ENCODE results near the gene TRAPPC1. TPM values are rescaled to one million over a fixed set of nuclear protein-coding genes. Genes with fewer than 3 reads are reported as not detected.
A peak's percentile ranks its signal among the peaks of the same experiment; 100 is the strongest.

Gene TRAPPC1
- total and polyA plus RNA-seq, 2 of the 4 experiments (the other 2 are of a cell fraction): 50.4 to 303 TPM

DNA sequence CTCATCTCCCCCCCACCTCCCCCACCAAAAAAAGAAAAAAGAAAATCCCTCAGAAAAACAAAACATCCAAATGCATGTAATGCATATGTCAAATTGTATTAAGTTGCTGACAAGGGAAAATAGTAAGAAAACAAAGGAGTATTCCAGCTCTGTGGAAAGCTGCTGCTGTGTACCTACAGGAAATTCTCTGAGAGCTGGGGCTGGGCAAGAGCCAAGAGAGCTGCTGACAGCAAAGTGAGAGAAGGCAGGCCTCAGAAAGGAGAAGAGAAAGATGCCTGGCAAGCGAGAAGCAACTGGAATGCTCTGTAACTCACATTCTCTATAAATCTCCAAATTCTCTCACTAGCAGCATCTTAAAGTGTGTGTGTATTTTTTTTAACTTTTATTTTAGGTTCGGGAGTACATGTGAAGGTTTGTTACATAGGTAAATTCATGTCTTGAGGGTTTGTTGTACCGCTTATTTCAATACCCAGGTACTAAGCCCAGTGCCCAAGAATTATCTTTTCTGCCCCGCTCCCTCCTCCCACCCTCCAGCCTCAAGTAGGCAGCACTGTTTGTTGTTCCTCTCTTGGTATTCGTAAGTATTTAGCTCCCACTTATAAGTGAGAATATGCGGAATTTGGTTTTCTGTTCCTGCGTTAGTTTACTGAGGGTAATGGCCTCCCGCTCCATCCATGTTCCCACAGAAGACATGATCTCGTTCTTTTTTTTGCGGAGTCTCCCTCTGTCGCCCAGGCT lies 24.7 kb upstream of the TRAPPC1 start:
- Histone ChIP-seq H3K9me3 (ENCODE audit: control insufficient read depth, insufficient read depth, low read length) (no peaks in the 10 kb centered on the region), H2AK5ac (ENCODE audit: low read depth, low read length) (no peak overlapping the region), H3K27ac (ENCODE audit: insufficient read depth, low read length) (no peak overlapping the region), H2AFZ (replicated peaks; ENCODE audit: low read length, poor library complexity) (no peak overlapping the region), H3K4me3 (ENCODE audit: insufficient read depth, low read depth, low read length) (no peak overlapping the region), H4K5ac (ENCODE audit: low read depth, low read length) (no peak overlapping the region), H2BK20ac (ENCODE audit: low read depth, low read length) (no peak overlapping the region), H3K14ac (replicated peaks; ENCODE audit: low read depth, low read length) (no peak overlapping the region), H4K8ac (ENCODE audit: low read depth in 2 of 2, low read length in 2 of 2) (no peak overlapping the region), H2BK15ac (ENCODE audit: low read depth, low read length) (no peak overlapping the region), H3K79me1 (ENCODE audit: low read depth in 1 of 2, low read length in 2 of 2) (no peaks in the 10 kb centered on the region), H3K4ac (ENCODE audit: low read depth, low read length) (no peak overlapping the region), H2BK5ac (ENCODE audit: low read depth, low read length, poor library complexity, severe bottlenecking) (no peak overlapping the region), H4K91ac (ENCODE audit: insufficient read depth, low read depth, low read length) (no peak overlapping the region), H3K9me1 (ENCODE audit: insufficient read depth, low read length) (no peaks in the 10 kb centered on the region), H4K20me1 (ENCODE audit: insufficient read depth, low read length) (no peaks in the 10 kb centered on the region), H3K4me1 (ENCODE audit: control insufficient read depth, insufficient read depth, low read length) (no peaks in the 10 kb centered on the region), H3K9ac (ENCODE audit: low read depth, low read length) (no peak overlapping the region), H2BK120ac (ENCODE audit: low read depth, low read length) (no peak overlapping the region), H3K56ac (ENCODE audit: extremely low read depth, insufficient read depth, low read length) (no peak overlapping the region), H3K27me3 (ENCODE audit: control insufficient read depth, insufficient read depth, low read length) (peaks cover 4% of the 10 kb centered on the region), H3K4me2 (ENCODE audit: low read depth, low read length) (no peak overlapping the region), H3K18ac (ENCODE audit: low read depth, low read length) (no peak overlapping the region), H3K36me3 (ENCODE audit: control insufficient read depth, insufficient read depth, low read length) (no peaks in the 10 kb centered on the region), H2AK9ac (replicated peaks; ENCODE audit: low read depth, low read length, poor library complexity) (no peak overlapping the region), H3K23ac (ENCODE audit: low read depth, low read length) (no peak overlapping the region)
- CTCF ChIA-PET: no interaction called here
- dilution Hi-C loops (cut with HindIII; ENCODE audit: low sequenced_read_pairs, unreplicated experiment) (no loop called here), in situ Hi-C loops (cut with MboI; ENCODE audit: low sequenced_read_pairs) (no loop called here), intact Hi-C loops (cut with micrococcal nuclease) (no loop called here)
- TF ChIP-seq MAFK (IDR thresholded peaks at IDR 0.05; ENCODE audit: low read depth, low read length): peak; percentile 30; the same call in 1 of the 2 replicates
- no peak for TF ChIP-seq RFX5 (IDR thresholded peaks at IDR 0.05; ENCODE audit: low read depth, low read length)
- TF ChIP-seq, protein P1, sequence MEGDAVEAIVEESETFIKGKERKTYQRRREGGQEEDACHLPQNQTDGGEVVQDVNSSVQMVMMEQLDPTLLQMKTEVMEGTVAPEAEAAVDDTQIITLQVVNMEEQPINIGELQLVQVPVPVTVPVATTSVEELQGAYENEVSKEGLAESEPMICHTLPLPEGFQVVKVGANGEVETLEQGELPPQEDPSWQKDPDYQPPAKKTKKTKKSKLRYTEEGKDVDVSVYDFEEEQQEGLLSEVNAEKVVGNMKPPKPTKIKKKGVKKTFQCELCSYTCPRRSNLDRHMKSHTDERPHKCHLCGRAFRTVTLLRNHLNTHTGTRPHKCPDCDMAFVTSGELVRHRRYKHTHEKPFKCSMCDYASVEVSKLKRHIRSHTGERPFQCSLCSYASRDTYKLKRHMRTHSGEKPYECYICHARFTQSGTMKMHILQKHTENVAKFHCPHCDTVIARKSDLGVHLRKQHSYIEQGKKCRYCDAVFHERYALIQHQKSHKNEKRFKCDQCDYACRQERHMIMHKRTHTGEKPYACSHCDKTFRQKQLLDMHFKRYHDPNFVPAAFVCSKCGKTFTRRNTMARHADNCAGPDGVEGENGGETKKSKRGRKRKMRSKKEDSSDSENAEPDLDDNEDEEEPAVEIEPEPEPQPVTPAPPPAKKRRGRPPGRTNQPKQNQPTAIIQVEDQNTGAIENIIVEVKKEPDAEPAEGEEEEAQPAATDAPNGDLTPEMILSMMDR (conservative IDR thresholded peaks at IDR 0.05; ENCODE audit: low read depth, low read length): no peak
- DNase-seq: peak; percentile 12
- ATAC-seq (ENCODE audit: low read depth): no peak
- BruUV-seq (replicated peaks): no TSS peak
- POLR2A ChIA-PET (ENCODE audit: unreplicated experiment): no interaction called here
- 70% methylated on average over 2 of the region's 11 CpGs; no CpG with 5 or more reads in 1 of the 2 experiments for WGBS, 2 experiments (ENCODE audit: extremely low coverage in 2 of 2, insufficient read length in 1 of 2)

Measured in IMR-90 (cell line).